Measurements from ENCODE around the gene XIST. TPM values are rescaled to one million over a fixed set of nuclear protein-coding genes. Genes with fewer than 3 reads are reported as not detected.

The XIST gene
- total and polyA plus RNA-seq, 3 donors from 2014 or later = 4.6 to 14.8 (median 10.7) TPM

Small RNA genes lying within 50 kb of the gene (small RNA-seq; reads per million reads assigned to genes)
- gene RF01880 = 0 reads per million in 2 donors

Data from testis (tissue), 3 donors.